T-helper 2 cell treated with Interferon-gamma antibody and Interleukin-4, amounts not matched to agents 5 μg/mL and 100 μg/mL, for 36 hours (primary cell): ENCODE data around the gene NCK2.

Experiments
- DNase-seq: peaks from one replicate; pipeline ENCODE4 v3.0.0; 2021; ENCODE audit warnings: low spot score
- H3K27ac Mint-ChIP-seq: one replicate; pipeline ENCODE4 v1.8.0; 2021; ENCODE audit warnings: mild to moderate bottlenecking, mixed read lengths
- H3K27me3 Mint-ChIP-seq: one replicate; pipeline ENCODE4 v1.8.0; 2021; ENCODE audit warnings: low read depth, mixed read lengths
- H3K36me3 Mint-ChIP-seq: one replicate; pipeline ENCODE4 v1.8.0; 2021; ENCODE audit warnings: low read depth, mixed read lengths
- H3K4me1 Mint-ChIP-seq: one replicate; pipeline ENCODE4 v1.8.0; 2021; ENCODE audit warnings: low read depth, mixed read lengths
- H3K4me3 Mint-ChIP-seq: one replicate; pipeline ENCODE4 v1.8.0; 2022; ENCODE audit warnings: mild to moderate bottlenecking, moderate library complexity, mixed read lengths
- H3K9me3 Mint-ChIP-seq: one replicate; pipeline ENCODE4 v1.8.0; 2021; ENCODE audit warnings: mixed read lengths

The NCK2 gene

GRCh38 chr2:105744909-105745853 lies at the start of gene NCK2:
TSS of gene NCK2 (plus strand) at chr2:105744912. CDS start at chr2:105855064, 110,152 bp downstream.
- Mint-ChIP-seq H3K27me3 (no peaks in the 10 kb centered on the region), H3K9me3 (peaks cover 6% of the 10 kb centered on the region), H3K27ac (peak within 1 kb of the TSS; percentile 92), H3K4me3 (peak within 1 kb of the TSS; percentile 89), H3K36me3 (peaks cover 38% of the 10 kb centered on the region), H3K4me1 (peaks cover 62% of the 10 kb centered on the region)
- no peak for DNase-seq

- DNase-seq = no peak
- peaks cover 22% of the 10 kb centered on the region for H3K27me3 Mint-ChIP-seq
- no peak overlapping the region for H3K4me3 Mint-ChIP-seq
- no peaks in the 10 kb centered on the region for H3K9me3 Mint-ChIP-seq
- H3K27ac Mint-ChIP-seq = no peak overlapping the region
- no peaks in the 10 kb centered on the region for H3K4me1 Mint-ChIP-seq
- H3K36me3 Mint-ChIP-seq = no peaks in the 10 kb centered on the region
Observed at GRCh38 chr2:105697781-105698449, 46.8 kb upstream of the NCK2 start.

- no peak for DNase-seq
- no peak overlapping the region for H3K27ac Mint-ChIP-seq
- H3K4me1 Mint-ChIP-seq = no peaks in the 10 kb centered on the region
- no peak overlapping the region for H3K4me3 Mint-ChIP-seq
- no peaks in the 10 kb centered on the region for H3K9me3 Mint-ChIP-seq
- H3K36me3 Mint-ChIP-seq = no peaks in the 10 kb centered on the region
- H3K27me3 Mint-ChIP-seq = peaks cover 31% of the 10 kb centered on the region
Observed at GRCh38 chr2:105698820-105699219, 45.9 kb upstream of the NCK2 start.

GRCh38 chr2:105701042-105701441 lies 43.7 kb upstream of the NCK2 start:
- Mint-ChIP-seq H3K36me3 (no peaks in the 10 kb centered on the region), H3K4me3 (no peak overlapping the region), H3K27ac (no peak overlapping the region), H3K4me1 (no peaks in the 10 kb centered on the region), H3K9me3 (no peaks in the 10 kb centered on the region), H3K27me3 (peaks cover 41% of the 10 kb centered on the region)
- no peak for DNase-seq

- DNase-seq = no peak
- no peak overlapping the region for H3K27ac Mint-ChIP-seq
- no peaks in the 10 kb centered on the region for H3K36me3 Mint-ChIP-seq
- no peaks in the 10 kb centered on the region for H3K9me3 Mint-ChIP-seq
- H3K4me1 Mint-ChIP-seq = no peaks in the 10 kb centered on the region
- H3K4me3 Mint-ChIP-seq = no peak overlapping the region
- H3K27me3 Mint-ChIP-seq = peaks cover 13% of the 10 kb centered on the region
Observed at GRCh38 chr2:105708697-105709096, 36.0 kb upstream of the NCK2 start.

- no peaks in the 10 kb centered on the region for H3K4me1 Mint-ChIP-seq
- H3K27ac Mint-ChIP-seq = no peak overlapping the region
- no peaks in the 10 kb centered on the region for H3K9me3 Mint-ChIP-seq
- no peak overlapping the region for H3K4me3 Mint-ChIP-seq
- H3K27me3 Mint-ChIP-seq = peaks cover 8% of the 10 kb centered on the region
- no peak for DNase-seq
- H3K36me3 Mint-ChIP-seq = no peaks in the 10 kb centered on the region
Observed at GRCh38 chr2:105711394-105711793, 33.3 kb upstream of the NCK2 start.

- H3K27me3 Mint-ChIP-seq = peaks cover 14% of the 10 kb centered on the region
- H3K36me3 Mint-ChIP-seq = no peaks in the 10 kb centered on the region
- no peak overlapping the region for H3K4me3 Mint-ChIP-seq
- no peaks in the 10 kb centered on the region for H3K4me1 Mint-ChIP-seq
- no peaks in the 10 kb centered on the region for H3K9me3 Mint-ChIP-seq
- DNase-seq = no peak
- H3K27ac Mint-ChIP-seq = no peak overlapping the region
Observed at GRCh38 chr2:105712166-105712915, 32.4 kb upstream of the NCK2 start.

- H3K36me3 Mint-ChIP-seq = no peaks in the 10 kb centered on the region
- H3K27me3 Mint-ChIP-seq = peaks cover 17% of the 10 kb centered on the region
- no peak overlapping the region for H3K4me3 Mint-ChIP-seq
- no peaks in the 10 kb centered on the region for H3K9me3 Mint-ChIP-seq
- no peak overlapping the region for H3K27ac Mint-ChIP-seq
- H3K4me1 Mint-ChIP-seq = no peaks in the 10 kb centered on the region
- DNase-seq = no peak
Observed at GRCh38 chr2:105712981-105713596, 31.6 kb upstream of the NCK2 start.

- Mint-ChIP-seq H3K9me3 (no peaks in the 10 kb centered on the region), H3K4me1 (peaks cover under 1% of the 10 kb centered on the region), H3K36me3 (no peaks in the 10 kb centered on the region), H3K27me3 (peaks cover 26% of the 10 kb centered on the region), H3K4me3 (no peak overlapping the region), H3K27ac (no peak overlapping the region)
- DNase-seq = no peak
Observed at GRCh38 chr2:105714141-105714540, 30.6 kb upstream of the NCK2 start.

- Mint-ChIP-seq H3K36me3 (no peaks in the 10 kb centered on the region), H3K27me3 (peaks cover 27% of the 10 kb centered on the region), H3K4me1 (peaks cover 9% of the 10 kb centered on the region), H3K4me3 (no peak overlapping the region), H3K27ac (no peak overlapping the region), H3K9me3 (no peaks in the 10 kb centered on the region)
- no peak for DNase-seq
Observed at GRCh38 chr2:105718846-105719481, 25.7 kb upstream of the NCK2 start.

- Mint-ChIP-seq H3K27me3 (peaks cover 17% of the 10 kb centered on the region), H3K27ac (no peak overlapping the region), H3K4me1 (peaks cover 9% of the 10 kb centered on the region), H3K36me3 (peaks cover 4% of the 10 kb centered on the region), H3K9me3 (peaks cover 6% of the 10 kb centered on the region), H3K4me3 (no peak overlapping the region)
- DNase-seq = no peak
Observed at GRCh38 chr2:105721991-105722511, 22.7 kb upstream of the NCK2 start.

- Mint-ChIP-seq H3K9me3 (peaks cover 6% of the 10 kb centered on the region), H3K4me3 (no peak overlapping the region), H3K4me1 (peaks cover 9% of the 10 kb centered on the region), H3K27me3 (peaks cover 15% of the 10 kb centered on the region), H3K27ac (no peak overlapping the region), H3K36me3 (peaks cover 4% of the 10 kb centered on the region)
- no peak for DNase-seq
Observed at GRCh38 chr2:105722726-105723297, 21.9 kb upstream of the NCK2 start.

- Mint-ChIP-seq H3K9me3 (peaks cover 6% of the 10 kb centered on the region), H3K4me3 (no peak overlapping the region), H3K36me3 (peaks cover 4% of the 10 kb centered on the region), H3K4me1 (peaks cover 9% of the 10 kb centered on the region), H3K27ac (no peak overlapping the region), H3K27me3 (peaks cover 9% of the 10 kb centered on the region)
- no peak for DNase-seq
Observed at GRCh38 chr2:105723431-105723830, 21.3 kb upstream of the NCK2 start.
